H9 (cell line): ENCODE data around the gene ABCA3. TPM values are rescaled to one million over a fixed set of nuclear protein-coding genes. Genes with fewer than 3 reads are reported as not detected.
A peak's percentile ranks its signal among the peaks of the same experiment; 100 is the strongest.

Experiments used
- DNase-seq: peaks from one replicate; pipeline ENCODE4 v3.0.0-alpha.2; 2017
- H2AFZ ChIP-seq: one replicate; pipeline ENCODE4 v1.6.1; 2013; ENCODE audit warnings: mild to moderate bottlenecking, low read length, control low read depth, moderate library complexity
- H2AK5ac ChIP-seq: 2 replicates; pipeline ENCODE4 v1.6.1; 2013; ENCODE audit warnings: low read length, control low read depth, mixed read lengths; ENCODE audit not compliant: insufficient read length
- H2BK120ac ChIP-seq: one replicate; pipeline ENCODE4 v1.6.1; 2013; ENCODE audit warnings: low read depth, mild to moderate bottlenecking, low read length, control low read depth, inconsistent platforms; ENCODE audit not compliant: poor library complexity, severe bottlenecking
- H2BK12ac ChIP-seq: 2 replicates; pipeline ENCODE4 v1.6.1; 2013; ENCODE audit warnings: low read length, control low read depth, mixed read lengths, low read depth; ENCODE audit not compliant: insufficient read length
- H2BK15ac ChIP-seq: 2 replicates; pipeline ENCODE4 v1.6.1; 2013; ENCODE audit warnings: low read depth, low read length, control low read depth
- H2BK20ac ChIP-seq: one replicate; pipeline ENCODE4 v1.6.1; 2013; ENCODE audit warnings: low read depth, mild to moderate bottlenecking, low read length, control low read depth, inconsistent platforms; ENCODE audit not compliant: poor library complexity, severe bottlenecking
- H2BK5ac ChIP-seq: 2 replicates; pipeline ENCODE4 v1.6.1; 2013; ENCODE audit warnings: low read length, control low read depth, mixed read lengths; ENCODE audit not compliant: insufficient read length
- H3K14ac ChIP-seq: 2 replicates; pipeline ENCODE4 v1.6.1; 2013; ENCODE audit warnings: low read length, control low read depth; ENCODE audit not compliant: insufficient read depth
- H3K18ac ChIP-seq: 2 replicates; pipeline ENCODE4 v1.6.1; 2013; ENCODE audit warnings: low read depth, mild to moderate bottlenecking, mixed read lengths, low read length, control low read depth; ENCODE audit not compliant: insufficient read length
- H3K23ac ChIP-seq: 2 replicates; pipeline ENCODE4 v1.6.1; 2013; ENCODE audit warnings: low read length, control low read depth, mixed read lengths, low read depth; ENCODE audit not compliant: insufficient read length
- H3K23me2 ChIP-seq: 2 replicates; pipeline ENCODE4 v1.6.1; 2013; ENCODE audit warnings: low read depth, mild to moderate bottlenecking, mixed read lengths, low read length, control low read depth; ENCODE audit not compliant: insufficient read length, poor library complexity, severe bottlenecking
- H3K27ac ChIP-seq: 2 replicates; pipeline ENCODE4 v1.5.1; 2013; ENCODE audit warnings: low read length, control low read depth, mixed read lengths, low read depth; ENCODE audit not compliant: insufficient read length
- H3K27me3 ChIP-seq: 2 replicates; pipeline ENCODE4 v1.6.1; 2013; ENCODE audit warnings: low read length, control low read depth, inconsistent platforms; ENCODE audit not compliant: insufficient read depth
- H3K4ac ChIP-seq: 2 replicates; pipeline ENCODE4 v1.6.1; 2013; ENCODE audit warnings: low read depth, mild to moderate bottlenecking, control low read depth, inconsistent platforms, low read length, moderate library complexity
- H3K4me1 ChIP-seq: 2 replicates; pipeline ENCODE4 v1.6.1; 2013; ENCODE audit warnings: low read length, control low read depth, inconsistent platforms; ENCODE audit not compliant: insufficient read depth
- H3K4me2 ChIP-seq: 2 replicates; pipeline ENCODE4 v1.6.1; 2013; ENCODE audit warnings: low read length, control low read depth, mixed read lengths; ENCODE audit not compliant: insufficient read length, insufficient read depth
- H3K56ac ChIP-seq: 2 replicates; pipeline ENCODE4 v1.6.1; 2013; ENCODE audit warnings: low read depth, mild to moderate bottlenecking, mixed read lengths, low read length, control low read depth; ENCODE audit not compliant: insufficient read length
- H3K79me1 ChIP-seq: 2 replicates; pipeline ENCODE4 v1.6.1; 2013; ENCODE audit warnings: low read depth, mild to moderate bottlenecking, moderate library complexity, low read length, control low read depth, inconsistent platforms; ENCODE audit not compliant: insufficient read depth, poor library complexity, severe bottlenecking
- H3K79me2 ChIP-seq: 2 replicates; pipeline ENCODE4 v1.6.1; 2013; ENCODE audit warnings: low read length, control low read depth, inconsistent platforms; ENCODE audit not compliant: insufficient read depth
- H3K9ac ChIP-seq: 2 replicates; pipeline ENCODE4 v1.6.1; 2013; ENCODE audit warnings: low read length, control low read depth, mixed read lengths; ENCODE audit not compliant: insufficient read length; ENCODE audit errors: extremely low read depth
- H3K9me3 ChIP-seq: one replicate; pipeline ENCODE4 v1.6.1; 2013; ENCODE audit warnings: low read depth, low read length, inconsistent platforms; ENCODE audit not compliant: control insufficient read depth
- H3T11ph ChIP-seq: one replicate; pipeline ENCODE4 v1.6.1; 2013; ENCODE audit warnings: mild to moderate bottlenecking, low read length, control low read depth, inconsistent platforms
- H4K20me1 ChIP-seq: one replicate; pipeline ENCODE4 v1.6.1; 2013; ENCODE audit not compliant: control insufficient read depth, insufficient read length, insufficient read depth
- H4K5ac ChIP-seq: 2 replicates; pipeline ENCODE4 v1.6.1; 2013; ENCODE audit warnings: low read depth, mild to moderate bottlenecking, mixed read lengths, low read length, control low read depth; ENCODE audit not compliant: insufficient read length
- H4K8ac ChIP-seq: replicated peaks from 2 replicates; pipeline ENCODE4 v1.6.1; 2013; ENCODE audit warnings: low read length, control low read depth, mixed read lengths, low read depth; ENCODE audit not compliant: insufficient read length
- H4K91ac ChIP-seq: 2 replicates; pipeline ENCODE4 v1.6.1; 2013; ENCODE audit warnings: low read depth, mild to moderate bottlenecking, moderate library complexity, mixed read lengths, low read length, control low read depth; ENCODE audit not compliant: insufficient read length
- H3K27ac Mint-ChIP-seq, 3 experiments: 2 replicates in 2 of 3; 3 replicates in 1 of 3; pipeline ENCODE4 v1.8.0; 2020 to 2021; ENCODE audit warnings: mixed read lengths in 3 of 3, mild to moderate bottlenecking in 1 of 3, moderate library complexity in 1 of 3
- H3K27me3 Mint-ChIP-seq: 2 replicates; pipeline ENCODE4 v1.8.0; 2021; ENCODE audit warnings: low read depth, mild to moderate bottlenecking, moderate library complexity, mixed read lengths
- H3K36me3 Mint-ChIP-seq, 3 experiments: 2 replicates in 2 of 3; 3 replicates in 1 of 3; pipeline ENCODE4 v1.8.0; 2020 to 2021; ENCODE audit warnings: low read depth in 3 of 3, mixed read lengths in 3 of 3; ENCODE audit not compliant: insufficient read depth in 1 of 3
- H3K4me1 Mint-ChIP-seq, 2 experiments: 2 replicates each; pipeline ENCODE4 v1.8.0; 2020; ENCODE audit warnings: mixed read lengths in 2 of 2
- H3K4me3 Mint-ChIP-seq, 2 experiments: 2 replicates in 1 of 2; 3 replicates in 1 of 2; pipeline ENCODE4 v1.8.0; 2020 to 2021; ENCODE audit warnings: mild to moderate bottlenecking in 2 of 2, mixed read lengths in 2 of 2, moderate library complexity in 1 of 2
- H3K9me3 Mint-ChIP-seq, 2 experiments: 2 replicates in 1 of 2; 3 replicates in 1 of 2; pipeline ENCODE4 v1.8.0; 2020; ENCODE audit warnings: mild to moderate bottlenecking in 2 of 2, mixed read lengths in 2 of 2, moderate library complexity in 1 of 2
- CTCF ChIP-seq: fragments of 200-600 bp; sonication (generic); conservative IDR thresholded peaks from 3 replicates; pipeline ENCODE4 v1.8.0; 2021; ENCODE audit warnings: antibody characterized with exemption, mild to moderate bottlenecking
- WGBS: extraction: QIAGEN DNeasy Blood & Tissue Kit; methylation state at CpG from one replicate; pipeline ENCODE4 v1.1.7; 2013; ENCODE audit warnings: missing lambda C conversion rate, low lambda C conversion rate, mixed read lengths; ENCODE audit not compliant: insufficient read length; ENCODE audit errors: extremely low coverage; 5-methylcytosine and 5-hydroxymethylcytosine counted together
- long read RNA-seq: library from polyadenylated mRNA; unstranded; transcript quantifications from one replicate; pipeline ENCODE4 v2.0.0, GENCODE V29; 2020
- total RNA-seq: library from RNA; stranded (reverse); gene quantifications from 2 replicates; pipeline ENCODE4 v1.2.1, GENCODE V29; 2021

ABCA3 gene
- 8.0 and 9.5 TPM in 2 replicates for total RNA-seq
- long read RNA-seq, partial matches to known transcripts: 8 of 10 reads
- long read RNA-seq, other reads (novel, unspliced or antisense): 2 of 10 reads

GRCh38 chr16:2340564-2341455 lies at the start of gene ABCA3:
Gene ABCA3 (minus strand): TSS chr16:2340728. CDS start chr16:2326466, 14,262 bp downstream.
- Histone ChIP-seq H2BK12ac (no peak within 1 kb of the TSS), H2BK20ac (no peak within 1 kb of the TSS), H3K18ac (no peak within 1 kb of the TSS), H3K4ac (no peak within 1 kb of the TSS), H2BK15ac (no peak within 1 kb of the TSS), H3K4me2 (peak within 1 kb of the TSS; percentile 33), H4K91ac (no peak within 1 kb of the TSS), H3K79me1 (no peaks in the 10 kb centered on the region), H3K9me3 (no peaks in the 10 kb centered on the region), H4K8ac (no peak within 1 kb of the TSS), H3K27me3 (peaks cover 9% of the 10 kb centered on the region; the same call in 1 of the 2 replicates), H3K79me2 (no peaks in the 10 kb centered on the region), H3K23ac (no peak within 1 kb of the TSS), H2BK120ac (no peak within 1 kb of the TSS), H3K9ac (no peak within 1 kb of the TSS), H3K56ac (no peak within 1 kb of the TSS), H3K4me1 (no peaks in the 10 kb centered on the region), H2AFZ (no peak within 1 kb of the TSS), H3K23me2 (peaks cover 8% of the 10 kb centered on the region), H2BK5ac (no peak within 1 kb of the TSS), H2AK5ac (no peak within 1 kb of the TSS), H4K20me1 (no peaks in the 10 kb centered on the region), H3K27ac (no peak within 1 kb of the TSS), H3K14ac (no peak within 1 kb of the TSS), H4K5ac (no peak within 1 kb of the TSS), H3T11ph (no peak within 1 kb of the TSS)
- Mint-ChIP-seq H3K4me3 (peak within 1 kb of the TSS; percentile 66 to 88), H3K4me1 (peaks cover 6 to 8% of the 10 kb centered on the region in 2 experiments), H3K9me3 (peaks cover 5 to 11% of the 10 kb centered on the region in 2 experiments), H3K36me3 (peaks cover 0 to 6% (median 5%) of the 10 kb centered on the region in 3 experiments; a peak in 6 of 7 replicates), H3K27me3 (peaks cover 56% of the 10 kb centered on the region), H3K27ac (no peak within 1 kb of the TSS)
- DNase-seq: peak; percentile 97
- WGBS: no CpG with 5 or more reads among the region's 110 CpGs
- TF ChIP-seq CTCF: peak; percentile 100
